Keratinocyte (primary cell): Measurements from ENCODE around the gene S100A7. TPM values are rescaled to one million over a fixed set of nuclear protein-coding genes. Genes with fewer than 3 reads are reported as not detected.

Experiments used
- DNase-seq: peaks from one replicate; pipeline ENCODE4 v3.0.0-alpha.2; 2011; ENCODE audit warnings: low read depth, missing footprints, low spot score
- FAIRE-seq: peaks from 2 replicates; lab custom pipeline; 2011; peaks lifted over from hg19 to GRCh38; lab: Jason Lieb, UNC
- H2AFZ ChIP-seq: 2 replicates; pipeline ENCODE4 v1.6.0; 2012; ENCODE audit warnings: low read length, control low read depth, inconsistent platforms; ENCODE audit not compliant: control insufficient read depth
- H3K27ac ChIP-seq: 2 replicates; pipeline ENCODE4 v1.5.1; 2011; ENCODE audit warnings: low read length; ENCODE audit not compliant: control insufficient read depth, insufficient read depth
- H3K27me3 ChIP-seq: 3 replicates; pipeline ENCODE4 v1.6.0; 2011; ENCODE audit warnings: low read length; ENCODE audit not compliant: control insufficient read depth, insufficient read depth; ENCODE audit errors: extremely low read depth
- H3K36me3 ChIP-seq, 2 experiments: 2 replicates in 1 of 2; 3 replicates in 1 of 2; pipeline ENCODE4 v1.5.1; 2011; ENCODE audit warnings: low read length in 2 of 2, mild to moderate bottlenecking in 1 of 2; ENCODE audit not compliant: control insufficient read depth in 2 of 2, insufficient read depth in 2 of 2; ENCODE audit errors: extremely low read depth in 1 of 2
- H3K4me1 ChIP-seq: 3 replicates; pipeline ENCODE4 v1.5.1; 2011; ENCODE audit warnings: low read length; ENCODE audit not compliant: control insufficient read depth, insufficient read depth; ENCODE audit errors: extremely low read depth
- H3K4me2 ChIP-seq: 3 replicates; pipeline ENCODE4 v1.6.0; 2011; ENCODE audit warnings: low read depth, low read length; ENCODE audit not compliant: control insufficient read depth, insufficient read depth; ENCODE audit errors: extremely low read depth
- H3K4me3 ChIP-seq, 3 experiments: fragments of 200-600 bp in 1 of 3; sonication (generic) in 1 of 3; 2 replicates in 2 of 3; 3 replicates in 1 of 3; pipeline ENCODE4 v1.5.1; 2011 to 2016; ENCODE audit warnings: low read length in 3 of 3, mild to moderate bottlenecking in 3 of 3, control low read depth in 2 of 3, inconsistent platforms in 1 of 3, low read depth in 1 of 3, mixed read lengths in 1 of 3, mixed run types in 1 of 3, moderate library complexity in 1 of 3; ENCODE audit not compliant: control insufficient read depth in 2 of 3, insufficient read depth in 2 of 3; ENCODE audit errors: extremely low read depth in 1 of 3
- H3K79me2 ChIP-seq: 2 replicates; pipeline ENCODE4 v1.6.0; 2012; ENCODE audit warnings: low read length; ENCODE audit not compliant: control insufficient read depth, insufficient read depth
- H3K9ac ChIP-seq: 3 replicates; pipeline ENCODE4 v1.6.0; 2011; ENCODE audit warnings: low read length; ENCODE audit not compliant: control insufficient read depth, insufficient read depth; ENCODE audit errors: extremely low read depth
- H3K9me1 ChIP-seq: 3 replicates; pipeline ENCODE4 v1.6.0; 2011; ENCODE audit warnings: low read length; ENCODE audit not compliant: control insufficient read depth, insufficient read depth; ENCODE audit errors: extremely low read depth
- H3K9me3 ChIP-seq: 2 replicates; pipeline ENCODE4 v1.5.1; 2012; ENCODE audit warnings: low read depth, low read length; ENCODE audit not compliant: control insufficient read depth
- H4K20me1 ChIP-seq: 3 replicates; pipeline ENCODE4 v1.6.0; 2011; ENCODE audit warnings: low read length; ENCODE audit not compliant: control insufficient read depth, insufficient read depth; ENCODE audit errors: extremely low read depth
- EZH2 ChIP-seq: IDR thresholded peaks from one replicate; pipeline ENCODE4 v1.6.1; 2012; ENCODE audit warnings: inconsistent platforms, mild to moderate bottlenecking, low read length, moderate library complexity
- dilution Hi-C: fragments of 300-500 bp; cut with MboI; formaldehyde crosslinking; loops from one replicate; pipeline ENCODE4 v1.7.0; 2020; ENCODE audit warnings: low sequenced_read_pairs; ENCODE audit not compliant: extremely low pct_ligation_motif_present
- polyA plus RNA-seq, 5 experiments: library from polyadenylated mRNA; depleted of rRNA in 3 of 5; stranded (reverse) in 3 of 5; stranded (forward) in 1 of 5; unstranded in 1 of 5; fragments of >200 nt; gene quantifications; 1 replicate in 1 of 5; 2 replicates in 3 of 5; 3 replicates in 1 of 5; pipeline versions ENCODE4 v1.2.1 to v1.2.3, GENCODE V29; 2011 to 2012; ENCODE audit warnings: missing spikeins in 2 of 5, low read depth in 1 of 5, low replicate concordance in 1 of 5
- TF ChIP-seq, protein P1 (sequence below), 3 experiments: IDR thresholded peaks in 1 of 3; conservative IDR thresholded peaks in 1 of 3; optimal IDR thresholded peaks in 1 of 3; 2 replicates in 2 of 3; 3 replicates in 1 of 3; pipeline versions ENCODE3 to v1.5.1; 2011; ENCODE audit warnings: low read length in 3 of 3, mild to moderate bottlenecking in 3 of 3, moderate library complexity in 2 of 3, control low read depth in 1 of 3, inconsistent platforms in 1 of 3; ENCODE audit not compliant: insufficient read depth in 2 of 3; ENCODE audit errors: extremely low read depth in 1 of 3

S100A7 gene
- polyA plus RNA-seq, 1 donor (not counting 4 experiments of a cell fraction or from before 2014, with no cell fraction given) = 31.2 TPM

DNA sequence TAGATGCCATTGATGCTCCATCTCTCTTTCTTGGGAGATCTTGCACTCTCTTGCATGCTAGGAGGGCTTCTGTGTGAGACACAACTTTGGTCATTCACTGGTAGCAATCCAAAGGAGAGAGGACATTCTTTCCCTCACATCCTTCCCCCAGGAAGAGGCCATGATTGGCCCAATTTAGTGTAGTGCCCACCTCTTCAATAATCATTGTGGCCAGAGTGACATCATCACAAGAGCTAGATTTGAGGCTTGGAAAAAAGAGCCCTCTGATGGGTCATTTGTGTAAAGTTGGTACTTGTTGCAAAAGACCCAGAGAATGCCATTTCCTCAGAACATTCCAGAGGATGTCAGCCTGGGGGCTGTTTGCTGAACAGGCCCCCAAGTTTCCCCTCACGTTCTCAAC, 45.1 kb upstream of the S100A7 start:
- Histone ChIP-seq H2AFZ (no peak overlapping the region), H3K4me2 (no peak overlapping the region), H3K4me1 (peaks cover 23% of the 10 kb centered on the region), H3K4me3 (no peak overlapping the region), H3K27ac (no peak overlapping the region), H3K9me1 (no peaks in the 10 kb centered on the region), H3K79me2 (no peaks in the 10 kb centered on the region), H4K20me1 (no peaks in the 10 kb centered on the region), H3K36me3 (no peaks in the 10 kb centered on the region), H3K27me3 (no peaks in the 10 kb centered on the region), H3K9me3 (no peaks in the 10 kb centered on the region), H3K9ac (no peak overlapping the region)
- no peak for DNase-seq
- TF ChIP-seq, protein P1, sequence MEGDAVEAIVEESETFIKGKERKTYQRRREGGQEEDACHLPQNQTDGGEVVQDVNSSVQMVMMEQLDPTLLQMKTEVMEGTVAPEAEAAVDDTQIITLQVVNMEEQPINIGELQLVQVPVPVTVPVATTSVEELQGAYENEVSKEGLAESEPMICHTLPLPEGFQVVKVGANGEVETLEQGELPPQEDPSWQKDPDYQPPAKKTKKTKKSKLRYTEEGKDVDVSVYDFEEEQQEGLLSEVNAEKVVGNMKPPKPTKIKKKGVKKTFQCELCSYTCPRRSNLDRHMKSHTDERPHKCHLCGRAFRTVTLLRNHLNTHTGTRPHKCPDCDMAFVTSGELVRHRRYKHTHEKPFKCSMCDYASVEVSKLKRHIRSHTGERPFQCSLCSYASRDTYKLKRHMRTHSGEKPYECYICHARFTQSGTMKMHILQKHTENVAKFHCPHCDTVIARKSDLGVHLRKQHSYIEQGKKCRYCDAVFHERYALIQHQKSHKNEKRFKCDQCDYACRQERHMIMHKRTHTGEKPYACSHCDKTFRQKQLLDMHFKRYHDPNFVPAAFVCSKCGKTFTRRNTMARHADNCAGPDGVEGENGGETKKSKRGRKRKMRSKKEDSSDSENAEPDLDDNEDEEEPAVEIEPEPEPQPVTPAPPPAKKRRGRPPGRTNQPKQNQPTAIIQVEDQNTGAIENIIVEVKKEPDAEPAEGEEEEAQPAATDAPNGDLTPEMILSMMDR (optimal IDR thresholded peaks at IDR 0.05 in 1 of 3, IDR thresholded peaks at IDR 0.05 in 1 of 3, conservative IDR thresholded peaks at IDR 0.05 in 1 of 3; ENCODE audit: extremely low read depth in 1 of 3, insufficient read depth in 2 of 3, low read length in 3 of 3) = no peak
- no peak for TF ChIP-seq EZH2
- dilution Hi-C loops = loop anchor here (10.0 kb wide), 1 partner anchor 151 kb away; the partner anchor contains the start of gene S100A9
- FAIRE-seq = no peak

DNA sequence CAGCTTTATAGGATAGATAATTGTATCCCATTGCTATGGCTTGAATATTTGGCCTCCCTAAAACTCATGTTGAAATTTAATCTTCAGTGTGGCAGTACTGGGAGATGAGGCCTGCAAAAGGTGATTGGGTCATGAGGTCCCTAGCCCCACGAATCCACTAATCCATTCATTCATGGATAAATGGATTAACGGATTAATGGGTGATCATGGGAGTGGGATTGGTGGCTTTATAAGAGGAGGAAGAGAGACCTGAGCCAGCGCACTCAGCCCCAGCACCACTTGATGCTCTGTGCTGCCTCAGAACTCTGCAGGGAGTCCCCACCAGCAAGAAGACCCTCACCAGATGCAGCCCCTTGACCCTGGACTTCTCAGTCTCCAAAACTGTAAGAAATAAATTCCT, 43.3 kb upstream of the S100A7 start:
- Histone ChIP-seq H3K4me3 (no peak overlapping the region), H4K20me1 (no peaks in the 10 kb centered on the region), H3K36me3 (no peaks in the 10 kb centered on the region), H3K4me2 (no peak overlapping the region), H3K4me1 (peaks cover 23% of the 10 kb centered on the region), H3K9me3 (no peaks in the 10 kb centered on the region), H3K9ac (no peak overlapping the region), H2AFZ (no peak overlapping the region), H3K27me3 (no peaks in the 10 kb centered on the region), H3K79me2 (no peaks in the 10 kb centered on the region), H3K9me1 (no peaks in the 10 kb centered on the region), H3K27ac (no peak overlapping the region)
- TF ChIP-seq, protein P1 (optimal IDR thresholded peaks at IDR 0.05 in 1 of 3, IDR thresholded peaks at IDR 0.05 in 1 of 3, conservative IDR thresholded peaks at IDR 0.05 in 1 of 3; ENCODE audit: extremely low read depth in 1 of 3, insufficient read depth in 2 of 3, low read length in 3 of 3) = no peak
- TF ChIP-seq EZH2 = no peak
- DNase-seq (no peak), FAIRE-seq (no peak)
- dilution Hi-C loops = loop anchor here (10.0 kb wide), 1 partner anchor 149 kb away; the partner anchor contains the start of gene S100A9
